AG04450 (cell line): Measurements from ENCODE around the gene FHIT. TPM values are rescaled to one million over a fixed set of nuclear protein-coding genes. Genes with fewer than 3 reads are reported as not detected.

ENCODE experiments used
- CTCF ChIA-PET: fragments of 300-600, 350-600 bp; formaldehyde crosslinking; extraction: SDS; loops from one replicate; lab custom pipeline; 2022; ENCODE audit warnings: antibody characterized with exemption, inconsistent platforms; lab: Charles Lee
- POLR2A ChIA-PET: fragments of 350-600 bp; formaldehyde crosslinking; extraction: SDS; loops from one replicate; lab custom pipeline; 2021; ENCODE audit warnings: antibody characterized with exemption, inconsistent platforms; lab: Yijun Ruan, JAX
- DNase-seq: peaks from one replicate; pipeline ENCODE4 v3.0.0-alpha.2; 2011; ENCODE audit warnings: low read depth, low spot score
- H3K27ac ChIP-seq: one replicate; pipeline ENCODE4 v1.5.1; 2012; ENCODE audit warnings: low read depth, low read length, control low read depth
- H3K27me3 ChIP-seq: one replicate; pipeline ENCODE4 v1.6.0; 2012; ENCODE audit warnings: low read length; ENCODE audit not compliant: control insufficient read depth, insufficient read depth
- H3K4me3 ChIP-seq: 2 replicates; pipeline ENCODE4 v1.5.1; 2011; ENCODE audit warnings: mild to moderate bottlenecking, low read depth, low read length, control low read depth
- H3K9me3 ChIP-seq: 2 replicates; pipeline ENCODE4 v1.5.1; 2012; ENCODE audit warnings: low read length; ENCODE audit not compliant: control insufficient read depth, insufficient read depth
- CTCF ChIP-seq: IDR thresholded peaks from 2 replicates; pipeline ENCODE4 v1.5.1; 2011; ENCODE audit warnings: low read depth, low read length, control low read depth, inconsistent platforms
- polyA plus RNA-seq: library from polyadenylated mRNA; depleted of rRNA; stranded (reverse); fragments of >200 nt; gene quantifications from 2 replicates; pipeline ENCODE4 v1.2.3, GENCODE V29; 2011

FHIT gene
- polyA plus RNA-seq, 1 experiment: 0.17 TPM

- POLR2A ChIA-PET: no interaction called here
- TF ChIP-seq CTCF: no peak
- no peak for DNase-seq
- Histone ChIP-seq H3K9me3 (no peaks in the 10 kb centered on the region), H3K27me3 (no peaks in the 10 kb centered on the region), H3K27ac (no peak overlapping the region), H3K4me3 (no peak overlapping the region)
- CTCF ChIA-PET: no interaction called here
These were observed 367.2 kb downstream of the FHIT start for GRCh38 chr3:60884005-60884404.

- POLR2A ChIA-PET: no interaction called here
- TF ChIP-seq CTCF: no peak
- H3K27ac ChIP-seq: no peak overlapping the region
These were observed 374.1 kb downstream of the FHIT start for GRCh38 chr3:60877188-60877587.

GRCh38 chr3:60870396-60870795 is 380.9 kb downstream of the FHIT start:
- DNase-seq: no peak
- H3K9me3 ChIP-seq: no peaks in the 10 kb centered on the region
- H3K4me3 ChIP-seq: no peak overlapping the region
- no peak for TF ChIP-seq CTCF
- CTCF ChIA-PET: no interaction called here
- H3K27me3 ChIP-seq: no peaks in the 10 kb centered on the region
- POLR2A ChIA-PET: no interaction called here
- no peak overlapping the region for H3K27ac ChIP-seq

More at GRCh38 chr3:60877188-60877587, 374.1 kb downstream of the FHIT start:
- Histone ChIP-seq H3K9me3 (no peaks in the 10 kb centered on the region), H3K4me3 (no peak overlapping the region), H3K27me3 (no peaks in the 10 kb centered on the region)
- CTCF ChIA-PET: no interaction called here
- DNase-seq: no peak

GRCh38 chr3:60867200-60867599 is 384.1 kb downstream of the FHIT start:
- H3K4me3 ChIP-seq: no peak overlapping the region
- ChIA-PET POLR2A (no interaction called here), CTCF (no interaction called here)
- no peaks in the 10 kb centered on the region for H3K9me3 ChIP-seq
- no peaks in the 10 kb centered on the region for H3K27me3 ChIP-seq
- no peak overlapping the region for H3K27ac ChIP-seq
- TF ChIP-seq CTCF: no peak
- DNase-seq: no peak

- CTCF ChIA-PET: no interaction called here
- Histone ChIP-seq H3K4me3 (no peak overlapping the region), H3K9me3 (no peaks in the 10 kb centered on the region), H3K27ac (no peak overlapping the region), H3K27me3 (no peaks in the 10 kb centered on the region)
- TF ChIP-seq CTCF: no peak
- DNase-seq: no peak
- POLR2A ChIA-PET: no interaction called here
These were observed 394.8 kb downstream of the FHIT start for GRCh38 chr3:60856257-60857046.
